SH-SY5Y (cell line): ENCODE results near the gene HMGB4.

Source experiments
- GATA2 ChIP-seq: IDR thresholded peaks from 2 replicates; pipeline ENCODE4 v1.6.1; 2011; ENCODE audit warnings: mild to moderate bottlenecking, low read depth, low read length
- GATA3 ChIP-seq: IDR thresholded peaks from 2 replicates; pipeline ENCODE4 v1.6.1; 2011; ENCODE audit warnings: low read depth, mild to moderate bottlenecking, low read length, moderate library complexity

The HMGB4 gene

DNA sequence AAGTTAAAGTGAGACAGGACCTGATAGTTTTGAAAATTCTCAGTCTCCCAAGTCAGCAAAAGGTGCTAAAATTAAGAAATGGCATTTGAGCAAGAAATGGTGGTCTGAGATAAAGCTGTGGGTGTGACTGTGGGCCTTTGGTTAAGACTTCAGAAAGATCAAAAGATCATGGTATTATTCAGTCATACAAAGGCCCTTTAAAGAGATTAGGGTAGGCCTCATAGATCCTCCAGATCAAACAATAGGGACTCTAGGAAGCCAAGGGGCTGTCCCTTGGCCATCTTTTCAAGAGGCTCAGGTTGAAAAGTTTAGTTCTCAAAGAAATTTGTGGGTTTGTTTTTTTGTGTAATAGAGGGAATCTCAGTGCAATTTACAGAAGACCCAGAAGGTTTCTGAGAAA, 8.4 kb downstream of the HMGB4 start:
- TF ChIP-seq GATA3: no peak

GRCh38 chr1:33872683-33873082, 8.8 kb downstream of the HMGB4 start:
- TF ChIP-seq GATA3: no peak
- TF ChIP-seq GATA2: no peak

GRCh38 chr1:33874636-33875035, 10.8 kb downstream of the HMGB4 start:
- TF ChIP-seq GATA3 (no peak), GATA2 (no peak)

GRCh38 chr1:33875862-33876261, 12.0 kb downstream of the HMGB4 start:
- TF ChIP-seq GATA2: no peak
- no peak for TF ChIP-seq GATA3

- TF ChIP-seq GATA2: no peak
Observed at GRCh38 chr1:33876970-33877650, 13.2 kb downstream of the HMGB4 start.

DNA sequence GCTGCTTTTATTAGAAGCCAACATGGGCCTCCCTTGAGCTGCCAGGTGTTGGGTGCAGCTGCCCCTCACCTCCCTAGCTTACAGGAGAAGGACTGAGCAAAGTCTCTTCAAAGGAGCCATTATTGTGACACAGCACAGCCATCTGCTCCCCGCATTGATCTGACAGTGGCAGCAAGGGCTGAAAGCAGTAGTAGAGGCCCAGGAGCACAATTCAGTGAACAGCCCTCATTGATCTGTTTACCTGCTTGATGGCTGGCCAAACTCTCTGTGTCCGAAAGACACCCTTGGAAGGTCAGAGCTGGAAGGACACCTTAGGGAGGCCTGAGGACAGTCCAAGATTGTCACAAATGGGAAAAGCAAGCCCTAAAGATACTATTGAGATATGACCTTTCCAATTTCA, 14.5 kb downstream of the HMGB4 start:
- TF ChIP-seq GATA3 (no peak), GATA2 (no peak)

DNA sequence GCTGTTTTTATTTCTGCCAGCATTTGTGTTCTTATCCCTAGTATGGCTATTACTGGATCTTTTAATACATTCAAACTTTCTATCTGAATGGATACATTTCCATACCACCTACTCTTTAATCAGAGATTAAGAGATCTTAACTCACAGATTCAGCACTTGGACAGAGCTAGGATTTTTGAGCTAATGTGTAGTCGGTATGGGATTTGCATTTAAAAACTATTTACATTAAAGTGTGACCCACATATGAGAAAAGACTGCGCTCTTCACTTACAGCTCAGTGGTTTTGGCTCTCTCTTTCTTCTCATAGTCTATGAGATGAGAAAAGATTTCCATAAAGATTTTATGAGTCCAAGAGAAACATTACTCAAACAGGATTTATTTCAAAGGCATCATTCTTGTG, 16.4 kb downstream of the HMGB4 start:
- no peak for TF ChIP-seq GATA3
- TF ChIP-seq GATA2: no peak

DNA sequence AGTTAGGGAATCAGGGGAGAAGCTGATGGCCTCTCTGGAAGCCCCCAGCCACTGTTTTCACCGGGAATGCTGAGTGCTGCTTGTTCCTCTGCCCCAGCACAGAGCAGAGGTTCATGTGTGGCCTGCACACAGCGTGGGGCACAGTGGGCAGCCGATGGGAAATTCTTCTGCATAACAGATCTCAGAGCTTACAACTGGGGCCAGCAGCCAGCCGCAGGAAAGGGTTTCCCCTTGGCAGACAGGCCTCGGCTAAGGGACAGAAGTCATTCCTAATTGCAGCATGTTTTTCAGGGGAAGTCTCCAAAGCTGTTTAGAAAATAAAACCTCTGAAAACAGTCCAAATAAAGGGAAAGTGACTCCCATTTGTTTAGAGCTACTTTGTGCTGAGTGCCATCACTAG, 22.6 kb downstream of the HMGB4 start:
- no peak for TF ChIP-seq GATA2
- TF ChIP-seq GATA3: no peak

GRCh38 chr1:33893147-33893830, 29.4 kb downstream of the HMGB4 start:
- TF ChIP-seq GATA2 (no peak), GATA3 (no peak)

DNA sequence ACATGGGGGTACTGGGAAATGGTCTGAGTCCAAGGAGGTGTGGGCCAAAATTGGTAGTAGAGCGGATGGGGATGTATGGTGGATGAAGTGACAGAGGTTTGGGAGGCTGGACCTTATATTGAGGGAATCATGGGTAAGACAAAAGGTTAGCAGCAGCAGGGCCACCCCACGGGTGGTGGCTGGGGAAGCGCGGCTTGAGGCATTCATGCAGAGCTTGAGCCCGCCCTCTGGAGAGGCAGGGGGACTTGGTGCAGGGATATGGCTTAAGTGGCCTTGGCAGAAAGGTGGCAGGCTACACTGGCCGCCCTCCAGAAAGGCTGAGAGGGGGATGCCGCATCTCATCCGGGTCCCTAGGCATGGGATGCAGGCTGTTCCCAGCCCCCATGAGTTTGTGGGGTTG, 31.5 kb downstream of the HMGB4 start:
- TF ChIP-seq GATA3: no peak
- TF ChIP-seq GATA2: no peak

GRCh38 chr1:33895976-33896375, 32.1 kb downstream of the HMGB4 start:
- TF ChIP-seq GATA3: no peak
- TF ChIP-seq GATA2: no peak

GRCh38 chr1:33897092-33897725, 33.3 kb downstream of the HMGB4 start:
- TF ChIP-seq GATA3 (no peak), GATA2 (no peak)

DNA sequence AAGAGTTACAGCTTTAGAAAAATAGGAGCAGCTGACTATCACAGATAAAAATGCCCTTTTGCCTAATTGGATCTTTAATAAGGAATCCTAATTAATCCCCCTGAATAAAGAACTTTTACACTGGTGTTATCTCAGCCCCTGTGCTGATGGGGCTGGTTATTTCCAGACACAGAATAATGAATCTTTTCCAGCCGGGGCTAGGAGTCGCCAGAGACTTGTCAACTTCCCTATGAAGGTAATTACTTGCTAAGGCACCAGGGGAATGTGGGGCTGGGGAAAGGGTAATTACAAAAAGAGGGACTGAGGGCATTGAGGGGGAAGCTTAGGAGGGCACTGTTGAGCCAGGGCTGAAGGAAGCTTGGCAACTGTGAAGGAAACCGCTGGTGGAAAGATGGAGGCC, 34.5 kb downstream of the HMGB4 start:
- TF ChIP-seq GATA3 (no peak), GATA2 (no peak)

- TF ChIP-seq GATA2: no peak
- TF ChIP-seq GATA3: no peak
Observed at GRCh38 chr1:33898881-33899280, 35.0 kb downstream of the HMGB4 start.

- TF ChIP-seq GATA3 (no peak), GATA2 (no peak)
Observed at GRCh38 chr1:33899746-33900145, 35.9 kb downstream of the HMGB4 start.
